ENCODE results near the gene LEMD3. TPM values are rescaled to one million over a fixed set of nuclear protein-coding genes. Genes with fewer than 3 reads are reported as not detected.

LEMD3 gene
- total and polyA plus RNA-seq, 2 of the 8 experiments (the other 6 are each of a cell fraction or from before 2014, with no cell fraction given): 5.8 to 33.2 TPM

- TF ChIP-seq KDM5A (IDR thresholded peaks at IDR 0.05; ENCODE audit: low read length): no peak
- TF ChIP-seq CBX8 (IDR thresholded peaks at IDR 0.05; ENCODE audit: borderline replicate concordance, low read depth, low read length): no peak
- no peak for TF ChIP-seq BRCA1 (IDR thresholded peaks at IDR 0.05; ENCODE audit: low read depth, low read length)
- no peak for TF ChIP-seq TBP (IDR thresholded peaks at IDR 0.05; ENCODE audit: low read depth, low read length)
Observed at GRCh38 chr12:65133879-65134278, 35.5 kb upstream of the LEMD3 start (continued).

All from H1 (cell line).